Measurements from ENCODE around the gene MSRB3. TPM values are rescaled to one million over a fixed set of nuclear protein-coding genes. Genes with fewer than 3 reads are reported as not detected.

Gene MSRB3
- total and polyA plus RNA-seq, 12 donors = 44.7 to 169 (median 119) TPM

- no peaks in the 10 kb centered on the region for H3K36me3 ChIP-seq
- intact Hi-C loops (cut with DNase I) = no loop called here
- no peaks in the 10 kb centered on the region for H3K9me3 ChIP-seq
- DNase-seq (no peak), ATAC-seq (no peak)
- TF ChIP-seq CTCF (IDR thresholded peaks at IDR 0.05) = no peak
- no peak overlapping the region for H3K27ac ChIP-seq
- H3K4me3 ChIP-seq = no peak overlapping the region
- no peaks in the 10 kb centered on the region for H3K27me3 ChIP-seq
- WGBS, 2 donors = 71 to 80% methylated on average over 2 of the region's 2 CpGs
- no peaks in the 10 kb centered on the region for H3K4me1 ChIP-seq
Observed at GRCh38 chr12:65384240-65384639, 105.8 kb downstream of the MSRB3 start.

GRCh38 chr12:65387396-65387795, 108.9 kb downstream of the MSRB3 start:
- TF ChIP-seq CTCF (IDR thresholded peaks at IDR 0.05) = no peak
- ATAC-seq (no peak), DNase-seq (no peak)
- no peak overlapping the region for H3K4me3 ChIP-seq
- intact Hi-C loops (cut with DNase I) = no loop called here
- H3K36me3 ChIP-seq = no peaks in the 10 kb centered on the region
- no peaks in the 10 kb centered on the region for H3K9me3 ChIP-seq
- H3K27me3 ChIP-seq = no peaks in the 10 kb centered on the region
- H3K27ac ChIP-seq = no peak overlapping the region
- H3K4me1 ChIP-seq = peaks cover 0 to 11% (median 0%) of the 10 kb centered on the region in 9 donors

- Histone ChIP-seq H3K27me3 (no peaks in the 10 kb centered on the region), H3K4me1 (peaks cover 0 to 14% (median 0%) of the 10 kb centered on the region in 9 donors), H3K36me3 (peaks cover 0 to 14% (median 0%) of the 10 kb centered on the region in 9 donors), H3K9me3 (peaks cover 0 to 11% (median 3%) of the 10 kb centered on the region in 11 donors), H3K4me3 (no peak overlapping the region), H3K27ac (no peak overlapping the region)
- no peak for TF ChIP-seq CTCF (IDR thresholded peaks at IDR 0.05)
- WGBS, 2 donors = 86 to 92% methylated on average over 4 of the region's 4 CpGs
- intact Hi-C loops (cut with DNase I) = no loop called here
- DNase-seq = no peak
- ATAC-seq = no peak
Observed at GRCh38 chr12:65389436-65389835, 111.0 kb downstream of the MSRB3 start.

- H3K27ac ChIP-seq = no peak overlapping the region
- peaks cover 0 to 23% (median 0%) of the 10 kb centered on the region in 9 donors for H3K36me3 ChIP-seq
- intact Hi-C loops (cut with DNase I) = no loop called here
- H3K27me3 ChIP-seq = no peaks in the 10 kb centered on the region
- no peak overlapping the region for H3K4me3 ChIP-seq
- peaks cover 0 to 27% (median 8%) of the 10 kb centered on the region in 11 donors for H3K9me3 ChIP-seq
- TF ChIP-seq CTCF (IDR thresholded peaks at IDR 0.05) = no peak
- no peak for ATAC-seq
- WGBS, 2 donors = 76 to 85% methylated on average over 1 of the region's 1 CpG
- DNase-seq = no peak
- peaks cover 0 to 14% (median 0%) of the 10 kb centered on the region in 9 donors for H3K4me1 ChIP-seq
Observed at GRCh38 chr12:65391711-65392110, 113.2 kb downstream of the MSRB3 start.
